Stimulated activated CD4-positive, alpha-beta T cell treated with anti-CD3 and anti-CD28 coated beads, TNF-alpha, amount 100 ng/mL, for 4 hours (primary cell): ENCODE data around the gene RAET1G.
"Not testable (repeated sequence)": the region's sequence is repeated elsewhere in the genome, so short reads cannot be mapped to it uniquely, and the experiment has no call there.

Experiments
- DNase-seq, 3 experiments: peaks; one replicate each; pipeline ENCODE4 v3.0.0-alpha.2; 2020; ENCODE audit warnings: low read depth in 3 of 3

RAET1G gene

GRCh38 chr6:149913540-149914240, 9.2 kb downstream of the RAET1G start:
- no peak for DNase-seq

DNA sequence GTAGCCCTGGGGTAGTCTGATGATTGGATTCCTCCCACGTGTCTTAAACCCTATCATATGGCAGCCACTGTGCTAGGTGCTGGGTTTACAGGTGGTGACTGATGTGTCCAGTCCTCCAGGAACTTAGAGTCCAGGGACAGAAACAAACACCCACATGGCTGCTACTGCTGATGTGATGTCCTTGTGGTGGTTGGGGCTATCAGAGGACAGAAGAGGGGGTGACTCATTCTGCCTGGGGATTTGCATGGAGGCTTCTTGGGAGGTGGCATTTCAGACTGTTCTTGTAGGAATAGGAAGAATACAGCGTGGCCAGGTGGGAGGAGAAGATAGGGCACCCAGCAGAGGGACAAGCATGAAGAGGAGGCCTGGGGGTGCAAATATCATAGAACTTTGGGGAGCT, 9.8 kb downstream of the RAET1G start:
- DNase-seq: no peak

GRCh38 chr6:149912680-149913079, 10.2 kb downstream of the RAET1G start:
- not testable (repeated sequence) for DNase-seq

GRCh38 chr6:149910721-149911151, 12.2 kb downstream of the RAET1G start:
- no peak for DNase-seq

DNA sequence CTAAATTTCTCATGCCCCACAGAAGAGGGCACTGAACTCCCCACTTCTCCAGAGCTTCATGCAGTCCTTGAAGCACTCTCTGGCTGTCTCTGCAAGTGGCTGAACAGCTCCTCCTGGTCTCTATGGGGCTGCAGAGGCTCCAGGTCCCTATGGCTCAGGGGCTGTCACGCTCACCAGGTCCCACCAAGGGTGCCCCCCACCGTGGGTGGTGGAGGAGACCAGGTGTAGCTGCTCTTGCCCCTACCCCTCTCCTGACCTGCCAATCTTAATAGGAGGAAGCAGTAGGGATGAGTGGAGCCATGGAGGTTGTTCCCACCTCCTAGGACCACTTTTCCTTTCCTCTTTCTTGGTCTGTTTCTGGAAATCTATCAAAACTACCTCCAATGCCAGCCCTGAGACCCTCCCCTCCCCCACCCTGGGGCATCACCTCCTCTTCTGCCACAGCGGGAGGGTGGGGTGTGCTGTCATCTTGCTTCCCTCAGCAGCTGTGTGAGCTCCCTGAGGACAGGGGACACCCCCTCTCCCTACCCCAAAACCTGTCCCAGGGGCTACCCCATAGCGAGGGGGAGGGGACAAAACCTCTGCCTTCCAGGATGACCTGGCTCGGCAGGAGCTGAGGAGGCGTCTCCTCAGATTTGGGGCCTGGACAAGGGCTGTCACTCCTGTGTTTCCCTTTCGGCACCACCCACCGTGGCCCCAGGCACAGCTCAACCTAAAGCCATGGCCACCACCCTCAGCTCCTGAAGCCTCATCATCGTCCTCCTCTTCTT, 13.0 kb downstream of the RAET1G start:
- DNase-seq: no peak

GRCh38 chr6:149908480-149908879, 14.4 kb downstream of the RAET1G start:
- DNase-seq: not testable (repeated sequence)

- DNase-seq: no peak
Measured at GRCh38 chr6:149907317-149907716, 15.6 kb downstream of the RAET1G start.

DNA sequence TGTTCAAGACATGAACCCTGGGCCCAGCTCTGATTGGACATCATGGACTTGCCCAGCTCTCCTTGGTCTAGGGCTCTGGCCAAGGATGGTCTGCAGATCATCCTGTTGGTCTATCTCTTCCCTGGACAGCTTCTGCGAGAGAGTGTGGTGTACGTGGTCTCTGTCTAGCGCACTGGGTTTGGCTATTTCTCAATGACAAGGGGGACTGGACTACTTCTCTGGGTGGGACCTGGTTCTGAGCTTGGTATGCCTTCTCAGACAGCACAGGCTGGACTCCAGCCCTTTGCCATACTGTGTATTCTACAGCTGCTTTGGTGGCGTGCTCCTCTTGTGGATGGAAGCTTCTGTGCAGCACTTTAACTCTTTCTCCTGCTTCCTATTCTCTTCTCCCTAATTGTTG, 16.5 kb downstream of the RAET1G start:
- DNase-seq: no peak

DNA sequence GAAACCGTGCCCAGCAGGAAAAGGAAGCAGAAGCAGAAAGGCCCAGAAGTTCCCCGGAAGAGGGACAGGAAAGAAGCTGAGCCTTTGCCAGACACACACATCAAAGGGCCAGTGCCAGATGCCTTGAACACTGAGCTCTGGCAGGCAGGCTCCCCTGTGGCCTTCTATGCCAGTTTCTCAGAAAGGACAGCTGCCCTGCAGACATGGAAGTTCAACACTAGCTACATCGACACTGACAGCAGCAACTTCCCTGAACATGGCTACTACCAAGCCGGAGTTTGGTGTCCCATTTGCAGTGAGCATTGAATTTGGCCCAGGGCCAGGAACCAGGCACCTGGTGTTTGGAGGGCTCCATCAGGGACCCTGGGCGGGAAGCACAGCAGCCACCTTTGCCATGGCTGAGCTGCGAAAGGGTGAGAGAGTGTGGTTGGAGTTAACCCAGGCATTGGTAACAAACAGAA, 17.0 kb downstream of the RAET1G start:
- DNase-seq: no peak

DNA sequence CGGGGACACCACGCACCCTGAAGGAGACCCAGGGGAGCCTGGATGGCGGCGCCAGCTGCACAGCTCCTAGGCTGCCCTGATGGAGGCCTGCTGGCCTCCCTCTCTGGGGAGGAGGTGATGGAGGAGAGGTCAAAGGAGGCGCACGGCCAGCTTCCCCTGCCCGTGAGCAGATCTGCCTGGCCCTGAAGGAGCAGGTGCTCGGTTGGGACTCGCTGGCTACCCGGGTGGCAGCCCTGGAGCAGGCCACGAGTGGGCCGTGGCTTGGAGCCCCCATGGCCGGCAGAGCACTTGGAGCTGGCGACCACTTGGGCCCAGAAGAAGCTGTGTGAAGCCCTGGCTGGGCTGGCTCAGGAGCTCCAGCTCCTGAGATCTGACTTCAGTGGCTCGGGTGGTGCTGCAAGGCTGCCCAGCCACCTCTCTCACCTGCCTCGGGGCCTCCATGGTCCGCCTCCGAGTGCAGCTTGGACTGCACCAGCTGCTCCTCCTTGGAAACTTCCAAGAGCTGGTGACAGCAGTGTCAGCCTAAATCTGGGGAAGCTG, 17.5 kb downstream of the RAET1G start:
- no peak for DNase-seq

GRCh38 chr6:149904661-149905370, 18.1 kb downstream of the RAET1G start:
- DNase-seq: no peak

GRCh38 chr6:149903938-149904611, 18.8 kb downstream of the RAET1G start:
- no peak for DNase-seq

- DNase-seq: no peak
Measured at GRCh38 chr6:149901444-149902140, 21.3 kb downstream of the RAET1G start.

- DNase-seq: no peak
Measured at GRCh38 chr6:149900620-149901443, 22.1 kb downstream of the RAET1G start.

DNA sequence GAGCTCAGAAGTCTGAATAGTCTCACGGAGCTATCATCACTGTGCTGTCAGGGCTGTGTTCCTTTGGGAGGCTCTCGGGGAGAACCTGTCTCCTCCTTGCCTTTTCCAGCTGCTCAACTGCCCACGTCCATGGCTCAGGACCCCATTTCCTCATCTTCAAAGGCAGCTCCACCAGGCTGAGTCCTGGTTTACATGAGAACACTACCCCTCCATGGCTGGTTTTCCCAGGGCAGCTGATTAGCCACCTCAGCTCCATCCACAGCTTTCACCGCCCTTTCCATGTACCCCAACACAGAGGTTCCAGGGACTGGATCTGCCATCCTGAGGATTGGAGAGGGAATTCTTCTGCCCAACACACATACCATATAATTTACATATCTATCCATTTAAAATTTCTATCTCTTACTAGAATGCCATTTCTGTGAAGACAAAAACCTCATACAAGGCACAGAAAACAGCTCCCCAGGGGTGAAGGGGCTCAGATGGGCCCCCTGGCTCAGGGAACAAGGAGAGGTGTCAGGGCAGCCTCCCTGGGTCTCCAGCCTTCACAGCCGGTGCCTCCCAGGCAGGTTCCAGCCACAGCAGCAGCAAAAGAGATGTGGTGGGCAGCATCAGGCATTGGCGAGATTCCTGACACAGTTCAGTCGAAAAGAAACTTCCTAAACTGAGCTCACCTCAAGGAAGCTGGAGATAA, 22.8 kb downstream of the RAET1G start:
- no peak for DNase-seq

DNA sequence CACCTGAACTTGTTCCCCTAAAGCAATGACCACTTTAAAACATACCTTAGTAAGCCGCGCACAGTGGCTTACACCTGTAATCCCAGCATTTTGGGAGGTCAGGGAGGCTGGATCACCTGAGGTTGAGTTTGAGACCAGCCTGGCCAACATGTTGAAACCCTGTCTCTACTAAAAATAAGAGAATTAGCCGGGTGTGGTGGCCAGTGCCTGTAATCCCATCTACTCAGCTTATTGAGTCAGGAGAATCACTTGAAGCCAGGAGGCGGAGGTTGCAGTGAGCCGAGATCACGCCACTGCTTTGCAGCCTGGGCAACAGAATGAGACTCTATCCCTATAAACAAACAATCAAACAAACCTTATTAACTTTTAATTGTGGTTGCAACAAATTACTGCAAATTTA, 23.4 kb downstream of the RAET1G start:
- no peak for DNase-seq

DNA sequence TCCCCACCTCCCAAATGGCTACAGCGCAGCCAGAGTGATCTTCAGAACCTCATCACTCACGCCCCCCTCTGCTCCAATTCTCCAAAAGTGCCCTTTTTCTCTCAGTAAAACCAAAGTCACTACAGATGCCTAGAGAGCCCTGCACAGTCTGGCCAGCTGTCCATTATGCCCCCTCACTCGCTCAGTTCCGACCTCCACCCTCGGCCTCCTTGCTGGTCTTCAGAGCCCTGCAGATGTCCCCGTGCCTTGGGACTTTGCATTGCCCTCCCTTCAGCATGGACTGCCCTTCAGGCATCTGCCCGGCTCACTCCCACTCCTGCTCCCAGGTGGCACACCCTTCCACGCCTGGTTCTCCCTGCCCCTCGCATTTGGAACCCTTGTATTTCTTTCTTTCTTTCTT, 24.0 kb downstream of the RAET1G start:
- no peak for DNase-seq

DNA sequence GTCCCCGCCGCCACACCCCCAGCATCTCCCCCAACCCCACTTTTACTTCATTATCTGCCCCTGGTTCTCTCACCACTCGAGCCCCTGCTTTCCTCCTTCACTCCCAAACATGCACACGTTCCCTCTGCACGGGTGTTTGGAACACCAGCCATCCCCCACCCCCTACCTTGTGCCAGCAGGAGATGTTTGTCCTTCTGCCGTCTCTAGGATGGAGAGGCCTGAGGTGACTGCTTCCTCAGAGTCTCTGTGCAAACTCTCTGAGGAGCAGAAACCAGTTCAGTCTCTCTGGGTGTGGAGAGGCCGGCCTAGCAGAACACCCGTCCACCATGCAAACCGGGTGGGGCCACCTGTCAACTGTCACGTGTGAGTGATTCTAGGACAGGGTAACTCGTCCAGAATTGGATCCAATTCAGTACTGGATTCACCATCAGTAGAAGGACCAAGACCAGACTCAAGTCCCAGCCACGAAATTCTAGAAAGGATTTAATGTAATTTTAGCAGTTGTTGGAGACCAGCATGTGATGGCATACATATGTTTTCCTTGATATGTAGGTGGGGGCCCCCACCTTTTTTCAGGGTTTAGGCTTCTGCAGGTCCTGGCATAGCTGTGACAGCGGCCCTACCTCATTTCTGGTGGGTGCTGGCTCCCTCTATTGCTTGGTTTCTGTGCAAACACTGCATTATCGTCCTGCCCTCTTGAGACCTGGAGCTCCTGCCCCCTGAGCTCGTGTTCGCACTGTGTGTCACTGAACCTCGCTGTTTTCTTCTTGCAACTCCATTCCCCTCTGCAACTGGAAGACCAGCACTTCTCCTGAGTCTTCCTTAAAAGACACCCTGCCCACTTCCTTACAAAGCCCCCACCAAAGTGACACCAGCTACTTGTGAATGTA, 24.8 kb downstream of the RAET1G start, which contains the start of gene RAET1E:
Gene RAET1E (minus strand): TSS at position 259 of the 890 bp plus-strand sequence. CDS start 7,212 bp downstream, outside the sequence.
- DNase-seq: no peak
